Stimulated activated naive CD8-positive, alpha-beta T cell treated with anti-CD3 and anti-CD28 coated beads, Interleukin-15, Interleukin-2, amounts not matched to agents 100 ng/mL and 50 ng/mL, for 24 hours (primary cell): ENCODE measurements around the gene SNX14.
A peak's percentile ranks its signal among the peaks of the same experiment; 100 is the strongest.
"Not testable (repeated sequence)": the region's sequence is repeated elsewhere in the genome, so short reads cannot be mapped to it uniquely, and the experiment has no call there.

ENCODE experiments used
- H3K27ac Mint-ChIP-seq: one replicate; pipeline ENCODE4 v1.8.0; 2021; ENCODE audit warnings: mild to moderate bottlenecking, mixed read lengths
- H3K27me3 Mint-ChIP-seq: one replicate; pipeline ENCODE4 v1.8.0; 2021; ENCODE audit warnings: mixed read lengths
- H3K36me3 Mint-ChIP-seq: one replicate; pipeline ENCODE4 v1.8.0; 2021; ENCODE audit warnings: low read depth, mixed read lengths
- H3K4me1 Mint-ChIP-seq: one replicate; pipeline ENCODE4 v1.8.0; 2021; ENCODE audit warnings: low read depth, mixed read lengths
- H3K4me3 Mint-ChIP-seq: one replicate; pipeline ENCODE4 v1.8.0; 2021; ENCODE audit warnings: mild to moderate bottlenecking, mixed read lengths
- H3K9me3 Mint-ChIP-seq: one replicate; pipeline ENCODE4 v1.8.0; 2021; ENCODE audit warnings: mixed read lengths

SNX14 gene

DNA sequence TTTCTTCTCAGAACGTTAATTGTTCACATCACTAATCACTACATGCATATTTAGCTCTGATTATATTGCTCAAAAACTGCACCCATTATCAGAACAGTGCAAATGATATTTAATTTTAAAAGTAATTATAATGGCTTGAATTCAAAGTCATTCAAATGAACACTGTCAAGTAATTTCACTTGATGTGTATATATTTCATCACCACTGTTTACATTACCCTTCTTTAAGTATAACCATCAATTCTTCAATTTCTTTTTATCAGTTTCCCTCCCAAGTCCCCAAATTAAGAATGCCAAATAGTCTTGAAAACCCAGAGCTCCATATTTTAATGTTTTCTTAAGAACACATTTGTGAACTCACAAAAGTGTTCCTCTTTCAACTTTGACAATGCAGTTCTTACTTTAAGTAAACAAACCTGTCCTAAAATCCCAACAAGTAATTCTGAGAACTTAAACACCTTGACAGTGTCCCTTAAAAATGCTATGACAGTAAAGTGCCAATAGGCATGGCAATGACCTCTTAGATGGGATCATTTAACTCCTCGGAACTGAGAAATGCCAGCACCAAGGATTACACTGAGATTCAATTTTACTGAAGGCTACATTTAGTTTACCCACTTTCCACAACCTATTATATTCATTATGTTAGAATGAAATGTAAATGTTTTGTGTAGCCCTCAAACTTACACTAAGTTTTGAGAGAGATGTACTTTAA is 16.7 kb upstream of the SNX14 start:
- Mint-ChIP-seq H3K36me3 (peaks cover 87% of the 10 kb centered on the region), H3K9me3 (no peaks in the 10 kb centered on the region), H3K27me3 (no peaks in the 10 kb centered on the region), H3K4me1 (peaks cover 4% of the 10 kb centered on the region), H3K27ac (no peak overlapping the region), H3K4me3 (no peak overlapping the region)

DNA sequence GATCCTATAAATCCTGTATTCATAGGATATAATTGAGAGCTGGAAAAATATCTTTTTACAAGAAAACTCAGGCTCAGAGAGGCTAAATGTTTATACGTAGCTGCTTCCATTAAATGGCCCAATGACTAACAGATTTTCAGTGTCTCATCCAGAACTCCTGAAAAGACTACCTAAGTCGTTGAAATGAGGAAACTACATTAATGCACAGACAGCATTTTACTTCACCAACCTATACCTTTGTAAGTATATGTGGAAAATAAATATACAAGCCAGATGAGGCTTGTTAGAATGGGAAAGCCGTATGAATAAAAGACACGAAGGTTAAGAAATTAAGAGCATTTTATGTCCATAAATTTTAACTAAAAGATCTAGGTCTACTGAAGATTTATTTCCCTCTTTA is 8.4 kb upstream of the SNX14 start:
- Mint-ChIP-seq H3K27me3 (no peaks in the 10 kb centered on the region), H3K36me3 (peaks cover 39% of the 10 kb centered on the region), H3K4me1 (no peaks in the 10 kb centered on the region), H3K9me3 (no peaks in the 10 kb centered on the region), H3K4me3 (no peak overlapping the region), H3K27ac (no peak overlapping the region)

DNA sequence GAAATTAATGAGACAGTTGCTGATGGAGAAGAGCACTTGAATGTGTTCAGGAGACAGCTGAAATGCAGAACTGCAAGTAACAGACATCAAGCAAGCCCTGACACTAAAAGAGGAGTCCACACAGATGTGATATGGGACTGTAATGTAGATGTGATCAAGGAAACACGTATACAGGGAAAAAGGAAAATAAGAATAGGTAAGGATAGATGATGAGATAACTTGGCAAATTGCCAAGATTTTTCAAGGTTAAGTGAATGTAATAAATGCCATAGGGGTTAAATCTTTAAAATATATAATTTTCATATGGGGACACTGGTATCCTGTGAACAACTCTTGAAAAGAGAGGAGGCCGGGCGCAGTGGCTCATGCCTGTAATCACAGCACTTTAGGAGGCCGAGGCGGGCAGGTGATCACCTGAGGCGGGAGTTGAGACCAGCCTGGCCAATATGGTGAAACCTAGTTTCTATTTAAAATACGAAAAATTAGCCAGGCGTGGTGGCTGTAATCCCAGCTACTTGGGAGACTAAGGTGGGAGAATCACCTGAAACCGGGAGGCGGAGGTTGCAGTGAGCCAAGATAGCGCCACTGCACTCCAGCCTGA is 7.2 kb upstream of the SNX14 start:
- no peaks in the 10 kb centered on the region for H3K27me3 Mint-ChIP-seq
- no peak overlapping the region for H3K27ac Mint-ChIP-seq
- H3K36me3 Mint-ChIP-seq: peaks cover 28% of the 10 kb centered on the region
- H3K9me3 Mint-ChIP-seq: no peaks in the 10 kb centered on the region
- no peak overlapping the region for H3K4me3 Mint-ChIP-seq
- H3K4me1 Mint-ChIP-seq: no peaks in the 10 kb centered on the region

DNA sequence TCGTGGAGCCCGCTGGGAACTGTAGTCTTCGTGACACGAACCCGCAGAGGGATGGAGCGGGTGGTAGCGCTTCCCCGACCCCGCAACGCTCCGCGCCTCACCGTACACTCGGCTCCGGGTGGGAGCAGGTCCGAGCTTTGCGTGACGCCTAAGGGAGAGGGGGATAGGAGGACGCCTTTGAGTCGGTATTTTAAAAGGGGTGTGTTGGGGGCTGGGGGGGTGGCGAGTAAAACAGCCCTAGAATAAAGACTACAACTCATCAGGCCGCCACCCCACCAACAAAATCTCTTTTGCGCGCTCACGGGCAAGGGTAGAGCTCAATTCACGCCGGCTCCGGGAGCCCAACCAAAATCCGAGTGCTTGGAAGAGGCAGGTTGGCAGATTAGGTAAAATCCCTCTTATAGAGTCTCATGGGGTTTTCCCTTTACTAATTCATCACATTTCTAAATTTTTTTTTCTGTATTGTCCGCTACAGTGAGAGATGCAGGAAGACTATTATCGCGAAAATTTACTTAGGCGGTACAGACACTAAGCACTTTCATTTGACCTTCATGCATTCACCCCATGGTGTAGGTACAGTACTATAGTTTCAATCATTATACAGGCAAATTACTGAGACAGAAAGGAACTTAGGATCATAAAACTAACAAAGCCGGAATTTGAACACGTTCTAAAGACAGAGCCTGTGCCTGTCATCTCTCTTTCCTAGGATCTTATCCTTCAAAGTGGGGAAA is 706 bp upstream of the SNX14 start:
- Mint-ChIP-seq H3K4me3 (peak overlapping the region; percentile 96), H3K27me3 (no peaks in the 10 kb centered on the region), H3K36me3 (peaks cover 18% of the 10 kb centered on the region), H3K4me1 (peaks cover 42% of the 10 kb centered on the region), H3K9me3 (peaks cover 5% of the 10 kb centered on the region), H3K27ac (peak overlapping the region; percentile 94)

DNA sequence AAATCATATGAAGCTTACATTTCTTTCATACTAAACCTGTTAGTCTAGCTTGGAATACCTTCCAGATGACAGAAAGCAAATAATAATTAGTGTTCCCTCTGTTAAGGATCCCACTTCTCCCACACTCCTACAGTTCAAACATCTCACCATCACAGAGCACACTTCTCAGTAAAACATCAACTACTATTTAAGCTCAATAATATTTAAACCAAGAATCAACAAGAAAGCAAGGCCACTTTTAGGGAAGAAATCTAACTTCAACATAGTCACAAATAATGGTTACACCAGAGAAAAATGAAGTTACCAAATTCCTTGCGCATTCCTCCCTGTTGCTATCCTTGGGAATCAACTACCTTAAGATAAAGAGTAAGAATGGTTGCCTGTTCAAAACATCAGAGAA is 1.6 kb downstream of the SNX14 start:
- peak overlapping the region; percentile 96 for H3K4me3 Mint-ChIP-seq
- H3K4me1 Mint-ChIP-seq: peaks cover 47% of the 10 kb centered on the region
- peaks cover 26% of the 10 kb centered on the region for H3K36me3 Mint-ChIP-seq
- no peaks in the 10 kb centered on the region for H3K27me3 Mint-ChIP-seq
- H3K27ac Mint-ChIP-seq: peak overlapping the region; percentile 68
- peaks cover 5% of the 10 kb centered on the region for H3K9me3 Mint-ChIP-seq

DNA sequence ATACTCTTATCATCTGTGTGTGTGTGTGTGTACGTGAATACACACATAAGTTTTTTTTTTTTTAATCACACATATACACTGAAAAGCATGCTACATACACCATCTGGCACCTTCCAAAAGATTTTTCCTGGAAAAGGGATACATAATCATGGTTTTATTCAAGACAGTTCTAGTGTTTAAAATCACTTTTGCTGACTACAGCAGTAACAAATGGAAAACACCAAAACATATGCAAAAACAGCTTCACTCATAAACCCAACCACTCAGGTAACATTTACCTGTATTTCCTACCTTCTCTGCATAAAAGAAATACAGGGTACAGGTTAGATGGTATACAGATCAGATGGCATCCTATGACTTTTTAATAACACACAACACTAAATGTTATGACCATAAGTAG is 2.5 kb downstream of the SNX14 start:
- H3K36me3 Mint-ChIP-seq: peaks cover 26% of the 10 kb centered on the region
- peak overlapping the region; percentile 51 for H3K4me3 Mint-ChIP-seq
- H3K27ac Mint-ChIP-seq: no peak overlapping the region

DNA sequence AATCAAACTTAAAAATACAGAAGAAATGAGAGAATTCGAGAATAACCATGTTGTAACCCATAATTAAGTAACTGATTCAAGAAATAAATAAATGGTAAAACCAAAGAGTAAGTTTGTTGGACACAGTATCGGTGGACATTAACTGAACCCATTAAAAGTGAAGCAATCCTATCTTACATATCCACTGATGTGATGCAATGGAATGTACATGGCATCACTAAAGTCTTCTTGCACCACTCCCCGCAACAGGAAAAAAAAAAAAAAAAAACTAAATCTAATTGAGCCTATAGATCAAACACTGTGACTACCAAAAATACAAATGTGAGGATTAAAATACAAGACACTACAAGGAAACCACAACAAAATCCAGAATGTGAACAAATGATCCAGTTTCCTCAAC is 7.9 kb downstream of the SNX14 start:
- peaks cover 42% of the 10 kb centered on the region for H3K4me1 Mint-ChIP-seq
- H3K4me3 Mint-ChIP-seq: no peak overlapping the region
- H3K9me3 Mint-ChIP-seq: peaks cover 30% of the 10 kb centered on the region
- peaks cover 68% of the 10 kb centered on the region for H3K36me3 Mint-ChIP-seq
- H3K27me3 Mint-ChIP-seq: no peaks in the 10 kb centered on the region
- no peak overlapping the region for H3K27ac Mint-ChIP-seq

More for the DNA sequence above, 2.5 kb downstream of the SNX14 start:
- Mint-ChIP-seq H3K27me3 (no peaks in the 10 kb centered on the region), H3K9me3 (peaks cover 5% of the 10 kb centered on the region), H3K4me1 (peaks cover 47% of the 10 kb centered on the region)

DNA sequence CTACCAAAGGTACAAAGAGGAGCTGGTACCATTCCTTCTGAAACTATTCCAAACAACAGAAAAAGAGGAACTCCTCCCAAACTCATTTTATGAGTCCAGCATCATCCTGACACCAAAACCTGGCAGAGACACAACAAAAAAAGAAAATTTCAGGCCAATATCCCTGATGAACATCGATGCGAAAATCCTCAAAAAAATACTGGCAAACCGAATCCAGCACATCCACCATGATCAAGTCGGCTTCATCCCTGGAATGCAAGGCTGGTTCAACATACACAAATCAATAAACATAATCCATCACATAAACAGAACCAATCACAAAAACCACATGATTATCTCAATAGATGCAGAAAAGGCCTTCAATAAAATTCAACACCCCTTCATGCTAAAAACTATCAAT is 10.8 kb downstream of the SNX14 start:
- not testable (repeated sequence) for H3K4me3 Mint-ChIP-seq, H3K27ac Mint-ChIP-seq, H3K27me3 Mint-ChIP-seq
- Mint-ChIP-seq H3K36me3 (peaks cover 63% of the 10 kb centered on the region), H3K9me3 (peaks cover 25% of the 10 kb centered on the region), H3K4me1 (peaks cover 35% of the 10 kb centered on the region)

DNA sequence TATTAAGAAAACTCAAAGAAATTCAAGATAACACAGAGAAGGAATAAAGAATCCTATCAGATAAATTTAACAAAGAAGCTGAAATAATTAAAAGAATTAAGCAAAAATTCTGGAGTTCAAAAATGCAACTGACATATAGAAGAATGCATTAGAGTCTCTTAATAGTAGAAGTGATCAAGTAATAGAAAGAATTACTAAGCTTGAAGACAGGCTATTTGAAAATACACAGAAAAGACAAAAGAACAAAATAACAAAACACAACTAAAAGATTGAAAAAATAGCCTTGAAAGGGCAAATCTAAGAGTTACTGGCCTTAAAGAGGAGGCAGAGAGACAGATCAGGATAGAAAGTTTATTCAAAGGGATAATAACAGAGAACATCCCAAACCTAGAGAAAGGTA is 12.1 kb downstream of the SNX14 start:
- Mint-ChIP-seq H3K27me3 (no peaks in the 10 kb centered on the region), H3K9me3 (peaks cover 25% of the 10 kb centered on the region), H3K4me1 (peaks cover 35% of the 10 kb centered on the region), H3K36me3 (peaks cover 63% of the 10 kb centered on the region), H3K4me3 (no peak overlapping the region), H3K27ac (no peak overlapping the region)

DNA sequence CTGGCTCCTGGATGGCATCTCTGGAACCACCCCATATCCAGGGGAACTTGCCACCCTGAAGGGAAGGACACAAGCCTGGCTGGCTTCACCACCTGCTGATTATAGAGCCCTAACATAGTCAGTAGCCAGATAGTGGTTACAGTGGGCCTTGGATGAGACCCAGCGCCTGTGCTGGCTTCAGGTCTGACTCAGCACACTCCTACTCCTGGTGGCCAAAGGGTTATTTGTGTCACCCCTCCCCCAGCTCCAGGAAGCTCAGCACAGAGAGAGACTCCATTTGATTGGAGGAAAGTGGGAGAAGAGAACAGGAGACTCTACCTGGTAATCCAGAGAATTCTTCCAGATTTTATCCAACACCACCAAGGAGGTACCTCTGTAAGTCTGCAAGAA is 12.8 kb downstream of the SNX14 start:
- no peaks in the 10 kb centered on the region for H3K27me3 Mint-ChIP-seq
- peaks cover 25% of the 10 kb centered on the region for H3K9me3 Mint-ChIP-seq
- H3K4me1 Mint-ChIP-seq: peaks cover 32% of the 10 kb centered on the region
- H3K4me3 Mint-ChIP-seq: no peak overlapping the region
- H3K36me3 Mint-ChIP-seq: peaks cover 60% of the 10 kb centered on the region
- no peak overlapping the region for H3K27ac Mint-ChIP-seq

DNA sequence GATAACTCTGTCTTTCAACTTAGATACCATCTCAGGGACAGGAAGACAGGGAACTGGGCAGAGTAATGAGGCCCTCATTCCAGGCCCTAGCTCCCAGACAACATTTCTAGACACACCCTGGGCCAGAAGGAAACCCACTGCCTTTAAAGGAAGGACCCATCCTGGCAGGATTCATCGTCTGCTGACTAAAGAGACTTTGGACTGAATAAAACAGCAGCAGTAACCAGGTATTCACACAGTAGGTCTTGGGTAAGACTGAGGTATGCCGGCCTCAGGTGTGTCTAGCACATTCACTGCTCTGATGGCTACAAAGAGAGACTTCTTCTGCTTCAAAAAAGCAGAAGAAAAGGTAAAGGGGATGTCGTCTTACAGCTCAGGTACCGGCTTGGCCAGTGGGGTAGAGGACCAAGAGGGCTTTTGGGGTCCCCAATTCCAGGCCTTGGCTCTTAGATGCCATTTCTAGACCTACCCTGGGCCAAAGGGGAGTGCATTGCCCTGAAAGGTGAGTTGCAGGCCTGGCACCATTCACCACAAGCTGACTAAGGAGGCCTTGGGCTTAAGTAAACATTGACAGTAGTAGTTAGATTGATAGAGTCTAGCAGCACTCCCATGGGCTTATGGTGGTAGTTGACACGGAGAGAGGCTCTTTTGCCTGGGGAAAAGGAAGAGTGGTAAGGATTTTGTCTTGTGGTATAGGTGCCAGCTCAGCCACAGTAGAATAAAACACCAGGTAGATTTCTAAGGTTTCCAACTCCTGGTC is 13.4 kb downstream of the SNX14 start:
- Mint-ChIP-seq H3K9me3 (peaks cover 25% of the 10 kb centered on the region), H3K27me3 (no peaks in the 10 kb centered on the region), H3K4me1 (peaks cover 34% of the 10 kb centered on the region), H3K27ac (no peak overlapping the region), H3K4me3 (no peak overlapping the region), H3K36me3 (peaks cover 54% of the 10 kb centered on the region)

DNA sequence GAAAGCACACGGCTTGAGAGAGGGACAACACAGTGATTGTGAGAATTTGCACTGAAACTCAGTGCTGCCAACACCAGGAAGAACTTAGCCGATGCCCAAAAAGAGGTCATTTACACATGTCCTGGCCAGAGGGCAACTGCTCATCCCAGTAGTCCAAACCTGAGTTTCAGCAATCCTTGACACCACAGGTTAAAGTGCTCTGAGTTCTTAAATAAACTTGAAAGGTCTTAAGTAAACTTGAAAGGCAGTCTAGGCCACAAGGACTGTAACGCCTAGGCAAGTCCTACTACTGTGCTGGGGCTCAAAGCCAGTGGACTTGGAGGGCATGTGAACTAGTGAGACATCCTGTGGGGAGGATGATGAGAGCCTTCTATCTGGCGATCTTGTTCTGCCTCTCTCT is 14.1 kb downstream of the SNX14 start:
- H3K27ac Mint-ChIP-seq: no peak overlapping the region
- H3K9me3 Mint-ChIP-seq: peaks cover 18% of the 10 kb centered on the region
- H3K36me3 Mint-ChIP-seq: peaks cover 47% of the 10 kb centered on the region
- H3K4me1 Mint-ChIP-seq: peaks cover 32% of the 10 kb centered on the region
- no peaks in the 10 kb centered on the region for H3K27me3 Mint-ChIP-seq
- no peak overlapping the region for H3K4me3 Mint-ChIP-seq

DNA sequence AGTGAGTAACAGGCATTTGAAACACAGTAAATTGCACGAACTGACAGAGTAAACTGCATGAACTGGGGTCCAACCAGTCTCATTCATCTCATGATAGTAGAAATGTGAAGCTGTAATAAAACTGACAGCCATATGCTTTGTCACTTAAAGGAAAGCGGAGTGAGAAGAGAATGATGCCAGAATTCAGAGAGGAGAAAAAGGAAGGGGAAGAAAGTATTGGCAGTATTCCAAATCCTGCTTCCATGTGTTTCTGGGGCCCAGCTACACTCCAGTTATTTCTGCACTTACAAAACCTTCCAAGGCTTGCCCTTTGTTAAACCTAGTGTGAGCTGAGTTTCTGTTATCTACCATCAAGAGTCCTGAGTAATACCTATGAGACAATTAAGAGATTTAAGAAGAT is 17.2 kb downstream of the SNX14 start:
- Mint-ChIP-seq H3K9me3 (no peaks in the 10 kb centered on the region), H3K27me3 (no peaks in the 10 kb centered on the region), H3K4me3 (no peak overlapping the region), H3K27ac (no peak overlapping the region), H3K36me3 (peaks cover 27% of the 10 kb centered on the region), H3K4me1 (peaks cover 27% of the 10 kb centered on the region)

DNA sequence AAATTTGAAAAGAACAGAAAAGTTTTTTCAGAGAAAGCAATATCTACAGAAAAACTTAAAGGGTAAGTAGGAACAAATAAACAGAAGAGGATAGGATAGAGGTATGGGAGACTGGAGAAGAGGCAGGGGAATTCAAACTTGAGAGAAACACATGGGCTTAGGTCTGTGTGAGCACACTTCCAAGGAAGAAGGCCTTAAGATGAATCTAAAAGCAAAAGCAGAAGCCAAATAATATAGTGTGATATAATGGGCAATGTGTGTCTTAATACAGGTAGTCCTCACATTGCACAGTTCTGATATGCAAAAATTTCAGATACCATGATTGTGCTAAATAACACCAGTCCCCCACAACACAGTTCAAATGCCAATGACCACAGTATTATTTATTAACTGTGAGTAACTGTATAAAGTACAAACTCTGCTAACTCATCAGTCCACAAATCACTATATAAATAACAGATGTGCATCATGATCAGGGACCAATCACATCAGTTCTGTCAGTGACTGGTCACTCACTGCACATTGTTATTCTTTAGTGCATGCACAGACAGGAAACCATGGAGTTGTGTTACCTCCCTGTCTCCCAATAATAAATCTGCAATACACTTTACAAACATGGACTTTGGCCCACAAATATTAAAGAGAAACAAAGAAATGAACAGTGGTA is 18.6 kb downstream of the SNX14 start:
- Mint-ChIP-seq H3K27me3 (no peaks in the 10 kb centered on the region), H3K27ac (no peak overlapping the region), H3K4me1 (peaks cover 16% of the 10 kb centered on the region), H3K4me3 (no peak overlapping the region), H3K9me3 (no peaks in the 10 kb centered on the region), H3K36me3 (peaks cover 26% of the 10 kb centered on the region)
